Eye (tissue), 1 donor: Measurements from ENCODE around the gene CGNL1.
A peak's percentile ranks its signal among the peaks of the same experiment; 100 is the strongest.

Source experiments
- DNase-seq: peaks from one replicate; pipeline ENCODE4 v3.0.0-alpha.2; 2015

Gene CGNL1

GRCh38 chr15:57423599-57424140, 47.4 kb downstream of the CGNL1 start:
- DNase-seq, result no peak

GRCh38 chr15:57424628-57425405, 48.5 kb downstream of the CGNL1 start:
- DNase-seq, result no peak

GRCh38 chr15:57425842-57426241, 49.5 kb downstream of the CGNL1 start:
- no peak for DNase-seq

- peak; percentile 42 for DNase-seq
These were observed 51.1 kb downstream of the CGNL1 start for GRCh38 chr15:57427367-57427821.

- peak; percentile 81 for DNase-seq
These were observed 55.9 kb downstream of the CGNL1 start for GRCh38 chr15:57432141-57432741.

- DNase-seq, result no peak
These were observed 59.9 kb downstream of the CGNL1 start for GRCh38 chr15:57436166-57436565.

- no peak for DNase-seq
These were observed 60.7 kb downstream of the CGNL1 start for GRCh38 chr15:57436961-57437360.

GRCh38 chr15:57437564-57437963, 61.3 kb downstream of the CGNL1 start:
- DNase-seq, result no peak

GRCh38 chr15:57438166-57438565, 61.9 kb downstream of the CGNL1 start:
- DNase-seq, result no peak

- no peak for DNase-seq
These were observed 63.1 kb downstream of the CGNL1 start for GRCh38 chr15:57439128-57440027.

GRCh38 chr15:57440167-57440566, 63.9 kb downstream of the CGNL1 start:
- no peak for DNase-seq

- no peak for DNase-seq
These were observed 64.5 kb downstream of the CGNL1 start for GRCh38 chr15:57440799-57441198.

GRCh38 chr15:57442335-57442734, 66.0 kb downstream of the CGNL1 start:
- no peak for DNase-seq

- DNase-seq, result no peak
These were observed 67.2 kb downstream of the CGNL1 start for GRCh38 chr15:57443486-57443885.

GRCh38 chr15:57444877-57445513, 68.7 kb downstream of the CGNL1 start:
- DNase-seq, result no peak

- DNase-seq, result no peak
These were observed 69.6 kb downstream of the CGNL1 start for GRCh38 chr15:57445872-57446271.

- no peak for DNase-seq
These were observed 70.1 kb downstream of the CGNL1 start for GRCh38 chr15:57446393-57446792.

- no peak for DNase-seq
These were observed 75.2 kb downstream of the CGNL1 start for GRCh38 chr15:57451555-57451954.

- no peak for DNase-seq
These were observed 75.9 kb downstream of the CGNL1 start for GRCh38 chr15:57452090-57452754.

- DNase-seq, result peak; percentile 44
These were observed 79.6 kb downstream of the CGNL1 start for GRCh38 chr15:57455929-57456328.

GRCh38 chr15:57456559-57456958, 80.3 kb downstream of the CGNL1 start:
- DNase-seq, result no peak

- DNase-seq, result no peak
These were observed 81.4 kb downstream of the CGNL1 start for GRCh38 chr15:57457726-57458125.
